Stimulated activated CD8-positive, alpha-beta memory T cell treated with anti-CD3 and anti-CD28 coated beads, Interleukin-7, amount 100 ng/mL, for 24 hours (primary cell): ENCODE results near the gene ADAMTSL1.

Source experiments
- DNase-seq: peaks from one replicate; pipeline ENCODE4 v3.0.0-alpha.2; 2020; ENCODE audit warnings: low read depth

Gene ADAMTSL1

GRCh38 chr9:18473652-18474279 lies at the start of gene ADAMTSL1:
ADAMTSL1 (plus strand) TSS chr9:18474153; CDS start chr9:18474233, 80 bp downstream.
- no peak for DNase-seq

- no peak for DNase-seq
Measured at GRCh38 chr9:18427691-18428090, 46.3 kb upstream of the ADAMTSL1 start.

- no peak for DNase-seq
Measured at GRCh38 chr9:18428661-18429060, 45.3 kb upstream of the ADAMTSL1 start.

- no peak for DNase-seq
Measured at GRCh38 chr9:18429070-18429469, 44.9 kb upstream of the ADAMTSL1 start.

- no peak for DNase-seq
Measured at GRCh38 chr9:18433620-18434019, 40.3 kb upstream of the ADAMTSL1 start.

GRCh38 chr9:18437315-18438201 lies 36.4 kb upstream of the ADAMTSL1 start:
- no peak for DNase-seq

GRCh38 chr9:18438300-18438925 lies 35.5 kb upstream of the ADAMTSL1 start:
- no peak for DNase-seq

GRCh38 chr9:18438951-18439350 lies 35.0 kb upstream of the ADAMTSL1 start:
- no peak for DNase-seq

- DNase-seq, result no peak
Measured at GRCh38 chr9:18441261-18441660, 32.7 kb upstream of the ADAMTSL1 start.

GRCh38 chr9:18442629-18443491 lies 31.1 kb upstream of the ADAMTSL1 start:
- peak; percentile 7 for DNase-seq

GRCh38 chr9:18447131-18447530 lies 26.8 kb upstream of the ADAMTSL1 start:
- no peak for DNase-seq

- DNase-seq, result no peak
Measured at GRCh38 chr9:18447541-18447940, 26.4 kb upstream of the ADAMTSL1 start.

- DNase-seq, result no peak
Measured at GRCh38 chr9:18448101-18448500, 25.9 kb upstream of the ADAMTSL1 start.

- DNase-seq, result no peak
Measured at GRCh38 chr9:18451406-18451805, 22.5 kb upstream of the ADAMTSL1 start.

- no peak for DNase-seq
Measured at GRCh38 chr9:18452276-18452675, 21.7 kb upstream of the ADAMTSL1 start.

- DNase-seq, result no peak
Measured at GRCh38 chr9:18456624-18457237, 17.2 kb upstream of the ADAMTSL1 start.

GRCh38 chr9:18457510-18457909 lies 16.4 kb upstream of the ADAMTSL1 start:
- DNase-seq, result no peak

- DNase-seq, result no peak
Measured at GRCh38 chr9:18459962-18460584, 13.9 kb upstream of the ADAMTSL1 start.

GRCh38 chr9:18461496-18461895 lies 12.5 kb upstream of the ADAMTSL1 start:
- no peak for DNase-seq

GRCh38 chr9:18463991-18464390 lies 10.0 kb upstream of the ADAMTSL1 start:
- no peak for DNase-seq

GRCh38 chr9:18466101-18466500 lies 7.9 kb upstream of the ADAMTSL1 start:
- no peak for DNase-seq
